Measurements from ENCODE around the gene CUL1. TPM values are rescaled to one million over a fixed set of nuclear protein-coding genes. Genes with fewer than 3 reads are reported as not detected.

Gene CUL1
- total RNA-seq, 2 donors from 2014 or later = 19.5 to 23.1 TPM

DNA sequence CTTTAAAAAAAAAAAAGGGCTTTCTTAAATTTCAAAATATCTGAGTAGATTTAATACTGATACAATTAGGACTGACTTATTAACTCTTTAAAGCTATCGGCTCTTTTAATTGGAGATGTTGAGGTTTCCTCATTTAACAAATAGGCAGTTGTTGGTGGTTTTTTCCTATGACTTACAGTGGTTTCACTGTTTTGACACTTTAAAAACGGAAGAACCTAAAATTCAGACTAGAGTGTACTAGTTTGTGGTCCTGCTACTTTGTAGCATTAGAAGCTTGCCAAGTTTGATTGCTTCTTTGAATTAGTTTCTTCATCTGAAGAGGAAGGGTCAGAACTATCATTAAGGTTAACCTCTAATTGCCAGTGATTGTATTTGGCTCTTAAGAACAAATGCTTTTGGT lies 27.7 kb downstream of the CUL1 start:
- DNase-seq (no peak), ATAC-seq (no peak)
- H3K4me3 ChIP-seq = no peak overlapping the region
- peaks cover 33% of the 10 kb centered on the region for H3K4me1 ChIP-seq
- no peaks in the 10 kb centered on the region for H3K27me3 ChIP-seq
- H3K9me3 ChIP-seq = no peaks in the 10 kb centered on the region
- H3K36me3 ChIP-seq (replicated peaks in 1 of 2; ENCODE audit: insufficient read depth in 1 of 2, low read depth in 2 of 2) = peaks cover 0 to under 1% of the 10 kb centered on the region in 2 donors
- intact Hi-C loops (cut with DNase I) = no loop called here
- 63 to 69% methylated on average over 2 of the region's 2 CpGs for WGBS, 2 donors
- TF ChIP-seq POLR2A (IDR thresholded peaks at IDR 0.05) = no peak
- TF ChIP-seq, protein P1, sequence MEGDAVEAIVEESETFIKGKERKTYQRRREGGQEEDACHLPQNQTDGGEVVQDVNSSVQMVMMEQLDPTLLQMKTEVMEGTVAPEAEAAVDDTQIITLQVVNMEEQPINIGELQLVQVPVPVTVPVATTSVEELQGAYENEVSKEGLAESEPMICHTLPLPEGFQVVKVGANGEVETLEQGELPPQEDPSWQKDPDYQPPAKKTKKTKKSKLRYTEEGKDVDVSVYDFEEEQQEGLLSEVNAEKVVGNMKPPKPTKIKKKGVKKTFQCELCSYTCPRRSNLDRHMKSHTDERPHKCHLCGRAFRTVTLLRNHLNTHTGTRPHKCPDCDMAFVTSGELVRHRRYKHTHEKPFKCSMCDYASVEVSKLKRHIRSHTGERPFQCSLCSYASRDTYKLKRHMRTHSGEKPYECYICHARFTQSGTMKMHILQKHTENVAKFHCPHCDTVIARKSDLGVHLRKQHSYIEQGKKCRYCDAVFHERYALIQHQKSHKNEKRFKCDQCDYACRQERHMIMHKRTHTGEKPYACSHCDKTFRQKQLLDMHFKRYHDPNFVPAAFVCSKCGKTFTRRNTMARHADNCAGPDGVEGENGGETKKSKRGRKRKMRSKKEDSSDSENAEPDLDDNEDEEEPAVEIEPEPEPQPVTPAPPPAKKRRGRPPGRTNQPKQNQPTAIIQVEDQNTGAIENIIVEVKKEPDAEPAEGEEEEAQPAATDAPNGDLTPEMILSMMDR (IDR thresholded peaks at IDR 0.05) = no peak
- H3K27ac ChIP-seq = no peak overlapping the region

DNA sequence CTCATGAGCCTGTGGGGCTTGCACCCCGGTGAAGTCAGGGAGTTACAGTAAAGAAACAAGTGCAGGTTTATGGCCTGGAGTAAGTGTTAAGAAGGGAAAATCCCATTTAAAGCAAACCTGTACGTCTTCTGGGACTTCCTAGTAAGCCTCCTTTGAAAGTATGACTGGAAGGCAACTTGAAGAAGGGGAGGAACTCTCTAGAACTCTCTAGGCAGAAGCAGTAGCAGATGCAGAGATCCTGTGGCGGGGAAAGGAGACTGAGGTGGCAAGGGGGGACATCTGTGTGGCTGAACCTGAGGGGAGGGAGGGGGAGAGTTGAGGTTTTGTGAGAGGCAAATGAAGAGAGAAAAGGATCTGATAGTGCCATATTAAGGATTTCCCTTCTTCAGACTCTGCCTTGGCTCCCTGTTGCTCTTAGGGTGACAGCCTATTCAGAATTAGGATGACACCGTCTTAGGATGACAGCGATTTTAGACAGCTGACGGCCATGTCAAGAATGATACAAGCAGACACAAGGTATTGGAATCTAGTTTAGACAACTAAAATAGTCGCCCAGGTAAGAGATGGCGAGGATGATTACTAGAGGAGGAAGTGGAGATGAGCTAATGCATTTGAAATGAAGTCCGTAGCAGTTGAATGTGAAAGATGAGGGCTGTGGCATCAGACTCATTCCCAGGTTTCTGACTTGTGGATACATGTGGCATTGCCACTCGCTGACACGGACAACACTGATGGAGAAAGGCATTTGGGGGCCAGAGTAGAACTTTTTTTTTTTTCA lies 29.0 kb downstream of the CUL1 start:
- DNase-seq = no peak
- Histone ChIP-seq H3K27me3 (no peaks in the 10 kb centered on the region), H3K9me3 (no peaks in the 10 kb centered on the region), H3K4me1 (peaks cover 22% of the 10 kb centered on the region), H3K36me3 (replicated peaks in 1 of 2; ENCODE audit: insufficient read depth in 1 of 2, low read depth in 2 of 2) (peaks cover 0 to 4% of the 10 kb centered on the region in 2 donors), H3K4me3 (no peak overlapping the region), H3K27ac (no peak overlapping the region)
- WGBS, 2 donors = 89 to 93% methylated on average over 11 of the region's 11 CpGs
- no peak for TF ChIP-seq POLR2A (IDR thresholded peaks at IDR 0.05)
- TF ChIP-seq, protein P1 (IDR thresholded peaks at IDR 0.05) = no peak
- intact Hi-C loops (cut with DNase I) = no loop called here
- ATAC-seq = no peak

DNA sequence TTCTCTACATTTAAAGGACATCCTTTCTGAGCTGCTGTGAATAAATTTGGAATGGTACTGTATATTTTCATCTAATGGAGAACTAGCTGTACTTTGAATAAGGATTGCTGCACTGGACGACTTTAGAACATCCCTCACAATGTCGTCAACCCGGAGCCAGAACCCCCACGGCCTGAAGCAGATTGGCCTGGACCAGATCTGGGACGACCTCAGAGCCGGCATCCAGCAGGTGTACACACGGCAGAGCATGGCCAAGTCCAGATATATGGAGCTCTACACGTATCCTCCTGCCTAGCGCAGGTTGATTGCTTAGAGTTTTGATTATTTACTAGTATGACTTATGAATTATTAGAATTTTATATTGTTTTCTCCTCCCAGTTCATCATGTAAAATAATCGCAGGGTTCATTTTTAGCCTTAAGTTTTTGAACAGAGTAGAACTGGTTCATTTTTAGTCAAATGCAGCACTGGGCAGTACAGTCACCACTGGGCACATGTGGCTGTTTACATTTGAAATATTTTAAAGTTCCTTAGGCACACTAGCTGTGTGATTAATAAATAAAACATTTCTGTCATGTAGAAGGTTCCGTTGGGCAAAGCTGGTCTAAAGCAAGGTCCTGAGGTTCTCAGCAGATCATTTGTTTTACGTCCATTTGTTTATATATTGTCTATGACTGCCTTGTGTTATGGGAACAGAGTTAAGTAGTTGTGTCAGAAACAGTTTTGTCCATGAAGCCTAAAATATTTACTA lies 31.5 kb downstream of the CUL1 start:
- Histone ChIP-seq H3K4me3 (no peak overlapping the region), H3K27me3 (no peaks in the 10 kb centered on the region), H3K4me1 (peaks cover 6% of the 10 kb centered on the region), H3K36me3 (replicated peaks in 1 of 2; ENCODE audit: insufficient read depth in 1 of 2, low read depth in 2 of 2) (peaks cover 0 to 4% of the 10 kb centered on the region in 2 donors), H3K9me3 (no peaks in the 10 kb centered on the region), H3K27ac (no peak overlapping the region)
- no peak for TF ChIP-seq POLR2A (IDR thresholded peaks at IDR 0.05)
- TF ChIP-seq, protein P1 (IDR thresholded peaks at IDR 0.05) = no peak
- DNase-seq (no peak), ATAC-seq (no peak)
- 77 to 83% methylated on average over 12 of the region's 12 CpGs for WGBS, 2 donors
- intact Hi-C loops (cut with DNase I) = no loop called here

DNA sequence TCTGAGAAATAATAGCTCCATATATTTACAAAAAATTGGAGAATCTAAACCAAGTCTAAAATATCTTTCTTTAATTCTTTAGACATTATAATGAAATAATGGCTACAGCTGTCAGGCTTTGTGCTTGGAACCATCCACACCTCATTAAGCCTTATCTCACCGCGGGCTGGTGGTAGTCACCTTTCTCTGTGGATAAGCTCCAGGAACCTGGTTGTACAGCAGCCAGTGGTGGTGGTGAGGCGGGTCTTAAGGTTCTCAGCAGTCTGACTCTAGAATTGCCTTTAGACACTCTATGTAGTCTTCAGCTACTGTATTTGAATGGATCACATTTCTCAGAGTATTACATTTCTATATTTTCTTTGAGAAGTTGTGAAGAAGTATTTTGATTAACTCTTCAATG lies 34.2 kb downstream of the CUL1 start:
- intact Hi-C loops (cut with DNase I) = no loop called here
- H3K27me3 ChIP-seq = no peaks in the 10 kb centered on the region
- no peak overlapping the region for H3K27ac ChIP-seq
- 47 to 67% methylated on average over 3 of the region's 3 CpGs for WGBS, 2 donors
- no peak for ATAC-seq
- H3K36me3 ChIP-seq (replicated peaks in 1 of 2; ENCODE audit: insufficient read depth in 1 of 2, low read depth in 2 of 2) = peaks cover 0 to 6% of the 10 kb centered on the region in 2 donors
- no peaks in the 10 kb centered on the region for H3K9me3 ChIP-seq
- TF ChIP-seq POLR2A (IDR thresholded peaks at IDR 0.05) = no peak
- TF ChIP-seq, protein P1 (IDR thresholded peaks at IDR 0.05) = no peak
- peaks cover 6% of the 10 kb centered on the region for H3K4me1 ChIP-seq
- no peak for DNase-seq
- no peak overlapping the region for H3K4me3 ChIP-seq

Measured in body of pancreas (tissue), 4 donors.